Neutrophil (primary cell): ENCODE data around the gene CDK6.

ENCODE experiments used
- H3K27ac ChIP-seq: fragments of 200-600 bp; sonication (generic); 2 replicates; pipeline ENCODE4 v1.5.1; 2016; ENCODE audit warnings: mild to moderate bottlenecking, moderate library complexity
- H3K27me3 ChIP-seq: fragments of 200-600 bp; sonication (generic); 2 replicates; pipeline ENCODE4 v1.6.0; 2016; ENCODE audit warnings: mild to moderate bottlenecking
- H3K36me3 ChIP-seq: fragments of 200-600 bp; sonication (generic); 2 replicates; pipeline ENCODE4 v1.5.1; 2017
- H3K4me1 ChIP-seq, 2 experiments: fragments of 200-600 bp in 1 of 2; sonication (generic) in 1 of 2; 1 replicate in 1 of 2; 2 replicates in 1 of 2; pipeline versions ENCODE4 v1.5.1 to v1.6.1; 2013 to 2016; ENCODE audit warnings: low read depth in 1 of 2, low read length in 1 of 2, mild to moderate bottlenecking in 1 of 2, moderate library complexity in 1 of 2; ENCODE audit not compliant: control insufficient read depth in 1 of 2, insufficient read depth in 1 of 2
- H3K4me3 ChIP-seq, 2 experiments: fragments of 200-600 bp in 1 of 2; sonication (generic) in 1 of 2; 1 replicate in 1 of 2; 2 replicates in 1 of 2; pipeline ENCODE4 v1.5.1; 2013 to 2016; ENCODE audit warnings: low read depth in 1 of 2, low read length in 1 of 2, mild to moderate bottlenecking in 1 of 2, moderate library complexity in 1 of 2
- H3K9me3 ChIP-seq: fragments of 200-600 bp; sonication (generic); 2 replicates; pipeline ENCODE4 v1.5.1; 2016
- TF ChIP-seq, protein P1 (sequence below): fragments of 200-600 bp; sonication (generic); IDR thresholded peaks from 2 replicates; pipeline ENCODE4 v1.5.1; 2016; ENCODE audit warnings: antibody characterized with exemption

Gene CDK6

DNA sequence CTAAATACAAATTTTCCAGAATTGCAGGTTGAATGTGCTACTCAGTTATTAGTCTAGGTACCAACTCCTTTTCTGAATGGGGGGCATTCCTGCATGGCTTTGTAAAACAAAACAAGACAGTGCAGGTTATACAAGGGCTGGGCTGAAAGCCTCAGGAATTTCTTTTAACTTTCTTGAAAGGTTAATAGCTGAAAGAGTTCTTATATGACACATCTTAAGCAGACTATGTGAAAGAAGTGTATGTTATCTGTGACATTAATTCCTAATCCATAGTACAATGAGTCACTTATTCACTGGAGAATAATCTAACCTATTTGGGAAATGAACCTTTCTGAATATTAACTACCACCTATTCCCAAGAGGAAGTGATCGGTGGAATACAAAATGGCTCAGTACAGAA, 130.5 kb downstream of the CDK6 start:
- H3K36me3 ChIP-seq, result no peaks in the 10 kb centered on the region
- H3K27ac ChIP-seq, result no peak overlapping the region
- H3K4me1 ChIP-seq, result no peaks in the 10 kb centered on the region
- H3K9me3 ChIP-seq, result no peaks in the 10 kb centered on the region
- no peak overlapping the region for H3K4me3 ChIP-seq
- TF ChIP-seq, protein P1, sequence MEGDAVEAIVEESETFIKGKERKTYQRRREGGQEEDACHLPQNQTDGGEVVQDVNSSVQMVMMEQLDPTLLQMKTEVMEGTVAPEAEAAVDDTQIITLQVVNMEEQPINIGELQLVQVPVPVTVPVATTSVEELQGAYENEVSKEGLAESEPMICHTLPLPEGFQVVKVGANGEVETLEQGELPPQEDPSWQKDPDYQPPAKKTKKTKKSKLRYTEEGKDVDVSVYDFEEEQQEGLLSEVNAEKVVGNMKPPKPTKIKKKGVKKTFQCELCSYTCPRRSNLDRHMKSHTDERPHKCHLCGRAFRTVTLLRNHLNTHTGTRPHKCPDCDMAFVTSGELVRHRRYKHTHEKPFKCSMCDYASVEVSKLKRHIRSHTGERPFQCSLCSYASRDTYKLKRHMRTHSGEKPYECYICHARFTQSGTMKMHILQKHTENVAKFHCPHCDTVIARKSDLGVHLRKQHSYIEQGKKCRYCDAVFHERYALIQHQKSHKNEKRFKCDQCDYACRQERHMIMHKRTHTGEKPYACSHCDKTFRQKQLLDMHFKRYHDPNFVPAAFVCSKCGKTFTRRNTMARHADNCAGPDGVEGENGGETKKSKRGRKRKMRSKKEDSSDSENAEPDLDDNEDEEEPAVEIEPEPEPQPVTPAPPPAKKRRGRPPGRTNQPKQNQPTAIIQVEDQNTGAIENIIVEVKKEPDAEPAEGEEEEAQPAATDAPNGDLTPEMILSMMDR, result no peak
- no peaks in the 10 kb centered on the region for H3K27me3 ChIP-seq

DNA sequence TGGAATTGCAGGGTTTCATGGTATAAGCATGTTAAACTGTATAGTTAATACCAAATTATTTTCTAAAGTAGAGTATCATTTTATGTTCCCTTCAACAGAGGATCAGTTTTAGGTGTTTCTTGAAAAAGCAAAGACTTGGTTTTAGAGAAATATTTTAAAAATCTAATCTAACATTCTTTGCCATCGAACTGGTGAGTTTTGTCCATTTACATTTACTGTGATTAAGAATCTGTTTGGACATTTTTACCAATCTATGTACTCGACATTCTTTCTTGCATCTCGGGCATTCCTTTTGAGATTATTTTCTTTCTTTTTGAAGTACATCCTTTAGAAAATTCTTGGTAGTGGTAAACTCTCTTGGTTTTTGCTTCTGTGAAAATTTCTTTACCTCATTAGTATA, 131.5 kb downstream of the CDK6 start:
- Histone ChIP-seq H3K9me3 (no peaks in the 10 kb centered on the region), H3K4me1 (no peaks in the 10 kb centered on the region), H3K27ac (no peak overlapping the region), H3K27me3 (no peaks in the 10 kb centered on the region), H3K4me3 (no peak overlapping the region), H3K36me3 (no peaks in the 10 kb centered on the region)
- TF ChIP-seq, protein P1, result no peak

DNA sequence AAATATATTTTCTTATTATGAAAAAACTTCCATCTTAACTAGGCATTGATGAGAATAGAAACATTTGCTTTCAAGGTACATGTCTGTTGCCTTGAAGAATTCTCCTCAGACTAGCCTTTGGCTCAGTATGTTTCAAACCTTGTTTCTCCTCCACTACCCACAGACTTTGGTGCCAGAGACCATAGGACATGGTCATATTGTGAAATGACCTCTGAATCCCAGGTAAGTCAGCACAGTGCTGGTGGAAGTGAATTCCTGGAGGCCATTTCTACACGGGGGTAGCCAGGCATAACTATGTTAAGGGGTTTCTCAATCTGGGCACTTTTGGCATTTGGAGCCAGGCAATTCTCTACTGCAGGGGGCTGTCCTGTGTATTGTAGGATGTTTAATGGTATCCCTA, 133.8 kb downstream of the CDK6 start:
- TF ChIP-seq, protein P1, result no peak
- H3K36me3 ChIP-seq, result no peaks in the 10 kb centered on the region
- H3K27me3 ChIP-seq, result no peaks in the 10 kb centered on the region
- H3K4me3 ChIP-seq, result no peak overlapping the region
- no peaks in the 10 kb centered on the region for H3K4me1 ChIP-seq
- no peak overlapping the region for H3K27ac ChIP-seq
- H3K9me3 ChIP-seq, result no peaks in the 10 kb centered on the region

DNA sequence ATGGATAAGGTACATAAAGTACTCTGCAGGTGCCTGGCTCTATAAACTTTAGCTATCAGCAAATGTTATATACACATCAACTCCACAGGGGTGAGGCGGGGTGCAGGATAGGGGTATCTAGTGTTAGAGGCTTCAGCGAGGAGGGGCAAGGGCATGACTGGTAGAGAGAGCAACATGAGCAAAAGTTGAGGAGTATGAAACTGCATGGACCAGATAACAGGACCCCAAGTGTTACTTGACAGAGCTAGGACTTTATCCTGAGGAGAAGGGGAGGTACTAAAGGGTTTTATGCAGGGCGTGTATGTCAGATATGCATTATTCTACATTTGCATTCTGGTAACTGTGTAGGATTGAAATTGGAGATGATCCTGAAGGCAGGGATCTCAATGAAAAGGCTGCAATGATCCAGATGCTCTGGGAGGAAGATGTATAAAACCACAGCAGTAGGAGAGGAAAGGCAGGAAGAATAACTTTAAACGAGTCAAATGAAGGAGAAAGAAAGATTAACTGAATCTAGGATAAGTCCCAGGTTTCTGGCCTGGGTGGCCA, 136.3 kb downstream of the CDK6 start:
- Histone ChIP-seq H3K4me3 (no peak overlapping the region), H3K36me3 (no peaks in the 10 kb centered on the region), H3K4me1 (peaks cover 3 to 13% of the 10 kb centered on the region in 2 experiments), H3K27ac (no peak overlapping the region), H3K27me3 (no peaks in the 10 kb centered on the region), H3K9me3 (no peaks in the 10 kb centered on the region)
- TF ChIP-seq, protein P1, result no peak

DNA sequence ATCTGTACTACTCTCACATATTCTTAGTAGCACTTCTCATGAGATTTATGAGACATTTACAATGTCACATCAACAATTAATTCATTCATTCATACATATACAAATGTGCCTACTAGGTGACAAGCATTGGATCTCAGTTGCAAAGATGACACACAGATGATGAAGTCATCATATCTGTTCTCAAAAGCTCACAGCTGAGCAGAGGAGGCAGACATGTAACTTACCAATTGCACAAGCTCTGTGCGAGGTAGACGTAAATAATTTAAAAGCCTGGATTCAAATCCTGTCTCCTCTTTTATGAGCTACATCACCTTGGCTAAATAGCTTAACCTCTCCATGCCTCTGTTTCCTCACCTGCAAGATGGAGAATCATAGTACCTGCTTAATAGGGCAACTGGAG, 136.8 kb downstream of the CDK6 start:
- Histone ChIP-seq H3K9me3 (no peaks in the 10 kb centered on the region), H3K36me3 (no peaks in the 10 kb centered on the region)

More for the DNA sequence above, 136.8 kb downstream of the CDK6 start:
- TF ChIP-seq, protein P1, result no peak
- Histone ChIP-seq H3K27me3 (no peaks in the 10 kb centered on the region), H3K4me3 (no peak overlapping the region), H3K4me1 (peaks cover 3 to 13% of the 10 kb centered on the region in 2 experiments), H3K27ac (no peak overlapping the region)
